GM21390 (cell line): ENCODE data around the gene CAMSAP3.
"Not testable (repeated sequence)": the region's sequence is repeated elsewhere in the genome, so short reads cannot be mapped to it uniquely, and the experiment has no call there.

Experiments used
- ATAC-seq: cut with Tn5 transposase; IDR thresholded peaks from one replicate; pipeline ENCODE4 v1.9.1; 2021; ENCODE audit not compliant: unreplicated experiment

CAMSAP3 gene

DNA sequence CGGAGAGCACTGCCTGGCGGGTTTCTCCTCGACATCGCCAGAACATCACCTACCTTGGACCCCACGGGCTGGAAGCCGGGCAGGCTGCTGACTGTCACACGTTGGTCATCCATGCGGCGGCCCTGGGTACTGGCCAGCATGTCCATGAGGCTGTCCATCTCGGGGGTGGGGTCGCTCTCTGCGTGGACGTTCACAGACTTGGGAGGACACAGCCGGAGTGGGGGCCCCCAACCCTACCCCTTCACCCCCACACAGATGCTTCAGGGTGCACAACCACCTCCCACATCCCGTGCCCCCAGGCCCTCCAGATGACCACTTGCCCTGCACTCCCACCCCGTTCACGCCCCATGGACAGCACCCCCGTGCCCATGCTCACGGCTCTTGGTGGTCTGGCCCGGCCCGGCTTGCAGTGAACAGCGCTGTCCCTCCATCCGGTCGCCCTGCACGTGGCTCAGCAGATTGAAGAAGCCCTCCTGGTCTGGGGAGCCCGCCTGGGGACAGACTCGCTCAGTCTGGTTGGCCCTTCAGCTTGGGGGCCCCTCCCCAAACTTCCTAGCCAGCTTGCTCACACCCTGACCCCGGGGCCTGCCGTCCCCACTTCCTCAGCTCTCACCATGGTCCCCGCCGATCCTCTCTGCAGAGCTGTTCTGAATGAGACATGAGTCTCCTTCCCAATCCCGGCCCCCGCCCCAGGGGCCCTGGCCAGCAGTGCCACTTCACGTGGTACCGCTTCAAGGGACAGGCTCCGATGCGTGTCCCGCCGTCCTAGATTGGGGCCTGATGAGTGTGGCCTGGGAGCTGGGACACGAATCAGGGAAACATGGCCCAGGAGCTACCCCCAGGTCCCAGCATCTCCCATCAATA, 36.9 kb downstream of the CAMSAP3 start:
- ATAC-seq, result no peak

DNA sequence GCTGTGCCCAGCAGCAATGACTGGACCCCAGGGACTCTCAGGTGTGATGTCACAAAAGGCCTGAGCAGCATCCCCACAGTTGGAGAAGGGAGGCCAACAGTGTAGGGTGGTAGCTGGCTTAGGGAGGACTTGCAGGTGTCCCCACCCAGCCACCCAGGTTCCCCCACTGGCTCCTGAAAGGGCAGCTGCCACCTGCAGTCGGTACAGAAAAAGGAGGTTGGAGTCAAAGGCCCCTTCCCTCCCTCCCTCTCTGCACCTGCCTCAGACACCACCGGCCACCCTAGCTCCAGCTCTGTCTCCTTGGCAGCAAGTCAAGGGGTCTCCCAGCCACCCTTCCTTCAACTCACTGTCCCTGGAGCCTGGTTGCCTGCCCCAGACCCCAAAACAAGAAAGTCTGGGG, 38.0 kb downstream of the CAMSAP3 start, which contains the start of gene PCP2:
TSS of gene PCP2 (minus strand) at position 22 of the 400 bp plus-strand sequence. CDS start 262 bp downstream, outside the sequence.
- ATAC-seq, result no peak

- no peak for ATAC-seq
Measured at GRCh38 chr19:7635670-7636069, 40.0 kb downstream of the CAMSAP3 start.

DNA sequence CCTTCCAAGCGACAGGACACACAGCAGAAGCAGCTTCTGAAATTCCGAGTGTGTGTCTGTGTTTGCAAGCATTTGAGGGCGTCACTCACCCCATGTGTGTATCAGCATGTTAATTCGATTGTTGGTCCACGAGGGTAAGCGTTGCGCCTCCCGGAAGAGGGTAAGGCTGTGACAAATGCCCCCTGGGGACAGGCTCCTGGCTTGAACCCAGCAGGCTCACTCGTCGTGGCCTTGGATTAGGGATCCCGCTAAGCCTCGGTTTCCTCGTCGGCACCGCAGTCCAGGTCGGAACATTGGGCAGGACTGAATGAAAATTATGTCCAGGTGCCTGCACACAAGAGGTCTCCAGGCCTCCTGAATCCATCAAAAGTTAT, 40.6 kb downstream of the CAMSAP3 start:
- no peak for ATAC-seq

GRCh38 chr19:7636691-7637373, 41.2 kb downstream of the CAMSAP3 start, which contains the start of gene STXBP2:
TSS of gene STXBP2 (plus strand) at chr19:7637110. CDS start at chr19:7637150, 40 bp downstream.
- peak; percentile 60 for ATAC-seq

GRCh38 chr19:7637374-7638256, 42.0 kb downstream of the CAMSAP3 start:
- ATAC-seq, result peak; percentile 24

DNA sequence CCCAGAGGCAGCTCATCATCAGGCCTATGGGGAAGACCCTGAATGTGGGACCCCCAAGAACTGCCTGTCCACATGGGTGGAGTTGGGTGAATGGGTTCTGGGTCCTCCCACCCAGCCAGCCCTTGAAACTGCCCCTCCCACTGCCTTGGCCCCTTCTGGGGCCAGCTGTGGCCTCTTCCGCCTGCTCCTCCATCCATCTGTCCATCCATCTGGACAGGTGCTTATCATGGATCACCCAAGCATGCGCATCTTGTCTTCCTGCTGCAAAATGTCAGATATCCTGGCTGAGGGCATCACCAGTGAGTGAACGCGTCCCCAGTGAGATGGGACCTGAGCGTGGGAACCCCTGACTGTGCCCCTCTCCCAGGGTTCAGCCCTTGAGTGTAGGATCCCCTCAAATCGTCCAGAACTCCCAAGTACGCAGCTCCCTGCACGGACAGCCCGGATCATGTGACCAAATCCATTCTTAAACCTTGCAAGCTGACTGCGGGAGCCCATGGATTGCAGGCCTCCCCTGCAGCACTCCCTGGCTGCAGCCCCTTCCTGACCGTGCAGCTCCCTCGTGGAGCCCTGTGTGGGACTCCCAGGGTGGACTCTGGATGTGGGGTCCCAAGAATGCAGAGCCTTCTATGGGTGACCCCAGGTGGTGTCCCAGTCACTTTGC, 43.3 kb downstream of the CAMSAP3 start:
- ATAC-seq, result no peak

DNA sequence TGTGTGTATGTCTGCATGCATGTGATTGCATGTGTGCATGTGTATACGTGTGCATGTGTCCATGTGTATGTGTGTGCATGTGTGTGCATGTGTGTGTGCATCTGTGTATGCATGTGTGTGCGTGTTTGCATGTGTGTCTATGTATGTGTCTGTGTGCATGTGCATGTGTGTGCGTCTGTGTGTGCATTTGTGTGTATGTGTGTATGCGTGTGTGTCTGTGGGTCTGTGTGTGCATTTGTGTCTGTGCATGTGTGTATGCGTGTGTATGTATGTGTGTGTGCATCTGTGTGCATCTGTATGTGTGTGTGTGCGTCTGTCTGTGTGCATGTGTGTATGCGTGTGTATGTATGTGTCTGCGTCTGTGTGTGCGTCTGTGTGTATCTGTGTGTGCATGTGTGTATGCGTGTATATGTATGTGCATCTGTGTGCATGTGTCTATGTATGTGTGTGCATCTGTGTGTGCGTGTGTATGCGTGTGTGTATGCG, 44.2 kb downstream of the CAMSAP3 start:
- no peak for ATAC-seq

GRCh38 chr19:7640803-7641202, 45.1 kb downstream of the CAMSAP3 start:
- ATAC-seq, result no peak

DNA sequence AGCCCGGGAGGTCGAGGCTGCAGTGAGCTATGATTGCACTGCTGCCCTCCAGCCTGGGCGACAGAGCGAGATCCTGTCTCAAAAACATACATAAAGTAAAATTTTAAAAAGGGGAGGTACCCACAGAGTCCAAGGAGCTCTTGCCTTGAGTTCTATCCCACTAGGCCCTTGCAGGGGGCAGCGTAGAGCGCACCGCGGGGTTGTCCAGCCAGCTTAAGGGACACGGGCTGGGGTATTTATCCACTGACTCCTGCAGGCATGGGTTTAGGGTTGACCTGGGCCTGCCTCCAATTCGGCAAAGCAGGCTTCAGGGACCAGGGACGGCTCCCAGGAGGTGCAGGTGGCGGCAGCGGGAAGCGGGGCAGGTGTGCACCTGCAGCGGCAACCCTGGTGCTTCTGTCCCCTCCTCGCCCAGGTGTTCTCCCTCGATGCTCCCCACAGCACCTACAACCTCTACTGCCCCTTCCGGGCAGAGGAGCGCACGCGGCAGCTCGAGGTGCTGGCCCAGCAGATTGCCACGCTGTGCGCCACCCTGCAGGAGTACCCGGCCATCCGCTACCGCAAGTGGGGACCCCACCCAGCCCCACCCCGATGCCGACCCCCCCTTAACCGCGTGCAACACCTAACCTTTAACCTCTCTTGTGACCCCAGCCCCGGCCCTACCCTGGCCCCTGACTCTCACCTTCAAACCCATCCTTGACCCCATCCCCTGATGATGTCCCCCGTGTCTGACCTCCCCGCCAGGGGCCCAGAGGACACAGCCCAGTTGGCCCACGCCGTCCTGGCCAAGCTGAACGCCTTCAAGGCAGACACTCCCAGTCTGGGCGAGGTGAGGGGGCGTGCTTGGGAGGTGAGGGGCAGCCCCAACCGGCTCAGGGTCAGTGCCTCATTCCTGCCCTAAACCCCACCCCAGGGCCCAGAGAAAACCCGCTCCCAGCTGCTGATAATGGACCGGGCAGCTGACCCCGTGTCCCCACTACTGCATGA, 45.9 kb downstream of the CAMSAP3 start:
- no peak for ATAC-seq

DNA sequence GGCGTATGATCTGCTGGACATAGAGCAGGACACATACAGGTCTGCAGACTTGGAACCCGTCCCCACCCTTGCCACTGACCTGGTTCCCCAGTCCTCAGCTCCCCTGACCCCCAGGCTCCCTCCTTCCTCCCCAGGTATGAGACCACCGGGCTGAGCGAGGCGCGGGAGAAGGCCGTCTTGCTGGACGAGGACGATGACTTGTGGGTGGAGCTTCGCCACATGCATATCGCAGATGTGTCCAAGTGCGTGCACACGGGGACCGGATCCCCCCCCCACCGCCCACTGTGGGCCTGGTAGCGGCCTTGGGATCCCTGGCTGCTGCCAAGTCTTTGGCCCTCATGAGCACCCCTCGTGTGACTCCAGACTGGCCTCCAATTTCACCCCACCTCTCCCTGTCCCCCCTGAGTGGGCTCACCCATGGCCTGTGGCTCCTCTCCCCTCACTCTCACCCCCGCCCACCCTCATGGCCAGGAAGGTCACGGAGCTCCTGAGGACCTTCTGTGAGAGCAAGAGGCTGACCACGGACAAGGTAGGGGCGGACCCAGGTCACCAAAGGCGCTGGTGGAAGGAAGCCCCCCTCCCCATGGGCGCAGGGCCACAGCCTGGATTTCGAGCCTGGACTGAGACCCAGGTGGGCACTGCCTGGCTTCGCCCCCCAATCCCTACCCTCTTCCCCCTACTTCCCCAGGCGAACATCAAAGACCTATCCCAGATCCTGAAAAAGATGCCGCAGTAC, 46.8 kb downstream of the CAMSAP3 start:
- no peak for ATAC-seq

GRCh38 chr19:7643031-7643415, 47.4 kb downstream of the CAMSAP3 start:
- no peak for ATAC-seq

DNA sequence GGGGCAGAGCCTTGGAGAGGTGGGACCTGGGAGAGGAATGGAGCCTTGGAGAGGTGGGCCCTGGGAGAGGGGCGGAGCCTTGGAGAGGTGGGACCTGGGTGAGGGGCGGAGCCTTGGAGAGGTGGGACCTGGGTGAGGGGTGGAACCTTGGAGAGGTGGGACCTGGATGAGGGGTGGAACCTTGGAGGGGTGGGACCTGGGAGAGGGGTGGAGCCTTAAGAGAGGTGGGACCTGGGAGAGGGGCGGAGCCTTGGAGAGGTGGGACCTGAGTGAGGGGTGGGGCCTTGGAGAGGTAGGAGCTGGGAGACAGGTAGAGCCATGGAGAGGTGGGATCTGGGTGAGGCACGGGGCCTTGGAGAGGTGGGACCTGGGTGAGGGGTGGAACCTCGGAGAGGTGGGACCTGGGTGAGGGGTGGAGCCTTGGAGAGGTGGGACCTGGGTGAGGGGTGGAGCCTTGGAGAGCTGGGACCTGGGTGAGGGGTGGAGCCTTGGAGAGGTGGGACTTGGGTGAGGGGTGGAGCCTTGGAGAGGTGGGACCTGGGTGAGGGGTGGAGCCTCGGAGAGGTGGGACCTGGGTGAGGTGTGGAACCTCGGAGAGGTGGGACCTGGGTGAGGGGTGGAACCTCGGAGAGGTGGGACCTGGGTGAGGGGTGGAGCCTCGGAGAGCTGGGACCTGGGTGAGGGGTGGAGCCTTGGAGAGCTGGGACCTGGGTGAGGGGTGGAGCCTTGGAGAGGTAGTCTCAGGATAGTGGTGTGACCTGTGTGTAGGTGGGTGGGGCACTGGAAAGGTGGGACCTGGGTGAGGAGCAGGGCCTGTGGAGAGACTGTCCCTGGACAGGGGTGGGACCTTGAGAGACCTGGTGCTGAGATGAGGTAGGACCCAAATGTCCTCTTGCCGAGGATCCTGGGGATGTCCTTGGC, 48.2 kb downstream of the CAMSAP3 start:
- ATAC-seq, result not testable (repeated sequence)

DNA sequence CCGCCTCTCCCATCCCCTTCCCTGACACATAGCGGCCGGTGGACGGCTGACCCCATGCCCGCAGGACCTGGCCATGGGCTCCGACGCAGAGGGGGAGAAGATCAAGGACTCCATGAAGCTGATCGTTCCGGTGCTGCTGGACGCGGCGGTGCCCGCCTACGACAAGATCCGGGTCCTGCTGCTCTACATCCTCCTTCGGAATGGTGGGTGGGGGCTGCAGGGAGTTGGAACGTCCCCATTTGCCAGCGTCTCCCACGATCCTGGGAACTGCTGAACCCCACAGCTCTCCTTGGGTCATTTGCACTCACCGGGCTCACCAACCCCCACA, 48.9 kb downstream of the CAMSAP3 start:
- ATAC-seq, result no peak

DNA sequence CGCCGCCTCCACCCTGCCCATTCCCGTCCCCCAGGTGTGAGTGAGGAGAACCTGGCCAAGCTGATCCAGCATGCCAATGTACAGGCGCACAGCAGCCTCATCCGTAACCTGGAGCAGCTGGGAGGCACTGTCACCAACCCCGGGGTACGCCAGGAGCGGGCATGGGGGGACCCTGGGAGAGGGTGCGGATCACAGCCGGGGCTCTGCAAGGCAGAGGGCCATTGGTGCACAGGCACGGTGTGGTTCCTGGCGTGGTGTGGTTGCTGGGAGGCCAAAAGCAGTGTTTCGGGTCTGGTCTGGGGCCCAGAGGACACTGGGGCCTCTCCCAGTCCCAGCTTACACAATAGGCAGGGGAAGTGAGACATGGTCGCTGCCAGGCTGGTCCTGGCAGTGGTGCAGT, 49.5 kb downstream of the CAMSAP3 start:
- no peak for ATAC-seq

GRCh38 chr19:7645656-7646425, 50.2 kb downstream of the CAMSAP3 start:
- ATAC-seq, result no peak

GRCh38 chr19:7646426-7646700, 50.7 kb downstream of the CAMSAP3 start:
- ATAC-seq, result no peak
